Measurements from ENCODE around the gene ALDH9A1.

- TF ChIP-seq EZH2 (IDR thresholded peaks at IDR 0.05; ENCODE audit: insufficient read depth, poor library complexity, severe bottlenecking) (no peak), EZH2phosphoT487 (IDR thresholded peaks at IDR 0.05; ENCODE audit: insufficient read depth, low read depth) (no peak)
Observed at GRCh38 chr1:165632491-165632890, 65.9 kb downstream of the ALDH9A1 start.
